Memory B cell (primary cell): ENCODE measurements around the gene ALG11.
A peak's percentile ranks its signal among the peaks of the same experiment; 100 is the strongest.
"Not testable (repeated sequence)": the region's sequence is repeated elsewhere in the genome, so short reads cannot be mapped to it uniquely, and the experiment has no call there.

Experiments
- ATAC-seq: fragments of 150-1000 bp; cut with Tn5 transposase; 2 replicates; pipeline ENCODE4 v1.10.0; 2021; ENCODE audit warnings: low read depth, mild to moderate bottlenecking, moderate library complexity
- DNase-seq, 2 donors: peaks; one replicate each; pipeline ENCODE4 v3.0.0; 2022; ENCODE audit warnings: low spot score in 2 of 2
- H3K27ac Mint-ChIP-seq: one replicate; pipeline ENCODE4 v1.8.0; 2022; ENCODE audit warnings: mild to moderate bottlenecking, moderate library complexity, mixed read lengths
- H3K27me3 Mint-ChIP-seq: one replicate; pipeline ENCODE4 v1.8.0; 2022; ENCODE audit warnings: mixed read lengths
- H3K36me3 Mint-ChIP-seq: one replicate; pipeline ENCODE4 v1.8.0; 2022; ENCODE audit warnings: mild to moderate bottlenecking, mixed read lengths
- H3K4me1 Mint-ChIP-seq: one replicate; pipeline ENCODE4 v1.8.0; 2022; ENCODE audit warnings: mixed read lengths
- H3K4me3 Mint-ChIP-seq: one replicate; pipeline ENCODE4 v1.8.0; 2022; ENCODE audit warnings: mild to moderate bottlenecking, moderate library complexity, mixed read lengths
- H3K9me3 Mint-ChIP-seq: one replicate; pipeline ENCODE4 v1.8.0; 2022; ENCODE audit warnings: mixed read lengths

The ALG11 gene

DNA sequence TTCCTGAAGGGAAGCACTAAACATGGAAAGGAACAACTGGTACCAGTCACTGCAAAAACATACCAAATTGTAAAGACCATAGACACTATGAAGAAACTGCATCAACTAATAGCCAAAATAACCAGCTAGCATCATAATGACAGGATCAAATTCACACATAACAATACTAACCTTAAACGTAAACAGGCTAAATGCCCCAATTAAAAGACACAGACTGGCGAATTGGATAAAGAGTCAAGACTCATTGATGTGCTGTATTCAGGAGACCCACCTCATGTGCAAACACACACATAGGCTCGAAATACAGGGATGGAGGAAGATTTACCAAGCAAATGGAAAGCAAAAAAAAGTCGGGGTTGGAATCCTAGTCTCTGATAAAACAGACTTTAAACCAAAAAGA lies 27.3 kb upstream of the ALG11 start:
- H3K4me1 Mint-ChIP-seq, H3K4me3 Mint-ChIP-seq, DNase-seq, H3K36me3 Mint-ChIP-seq, H3K9me3 Mint-ChIP-seq, ATAC-seq, H3K27ac Mint-ChIP-seq: not testable (repeated sequence)
- peaks cover 12% of the 10 kb centered on the region for H3K27me3 Mint-ChIP-seq

DNA sequence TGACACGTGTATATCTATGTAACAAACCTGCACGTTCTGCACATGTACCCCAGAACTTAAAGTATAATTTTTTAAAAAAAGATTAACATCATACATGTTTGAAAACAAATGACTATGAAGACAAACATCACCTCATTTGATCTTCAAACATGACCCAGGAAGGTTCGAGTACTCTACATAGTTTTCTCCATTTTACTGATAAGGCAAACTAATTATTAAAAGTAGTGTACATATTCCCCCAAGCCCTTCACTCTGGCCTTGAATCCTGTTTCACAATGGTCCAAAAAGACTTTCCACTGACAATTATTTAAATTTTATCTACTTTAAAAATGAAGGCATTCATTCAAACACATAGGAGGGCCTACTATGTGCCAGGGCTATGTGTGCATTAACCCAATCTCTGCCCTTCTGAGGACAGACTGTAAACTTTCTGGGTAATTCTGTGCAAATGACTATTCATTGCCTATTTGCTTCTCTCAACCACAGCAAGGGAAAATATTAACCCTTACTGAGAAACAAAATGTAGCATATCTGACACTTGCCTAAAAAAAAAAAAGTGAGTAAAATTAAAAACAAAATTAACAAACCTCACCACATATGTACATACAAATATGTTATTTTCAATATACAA lies 23.1 kb upstream of the ALG11 start:
- H3K27ac Mint-ChIP-seq = no peak overlapping the region

DNA sequence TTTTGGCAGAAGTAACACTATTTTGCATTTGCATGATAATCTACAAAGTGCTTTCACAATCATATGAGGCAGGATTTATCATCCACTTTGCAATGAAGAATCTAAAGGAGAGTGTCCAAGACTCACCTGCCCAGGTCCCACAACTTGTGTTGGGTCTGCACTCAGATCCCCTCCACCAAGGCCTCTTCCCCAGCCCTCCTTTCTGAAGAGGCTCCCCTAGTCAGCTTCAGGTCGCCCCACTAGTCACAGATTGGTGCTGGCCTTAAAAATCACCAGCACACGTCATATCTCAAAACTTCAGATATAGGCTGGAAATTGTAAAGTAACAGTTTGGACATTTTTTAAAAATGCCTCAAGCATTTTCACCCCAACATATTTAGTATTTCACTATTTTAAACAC lies 18.5 kb upstream of the ALG11 start:
- no peak for ATAC-seq
- no peaks in the 10 kb centered on the region for H3K9me3 Mint-ChIP-seq
- no peaks in the 10 kb centered on the region for H3K36me3 Mint-ChIP-seq
- H3K27me3 Mint-ChIP-seq = peaks cover 12% of the 10 kb centered on the region
- no peak overlapping the region for H3K27ac Mint-ChIP-seq
- no peak overlapping the region for H3K4me3 Mint-ChIP-seq
- DNase-seq = no peak
- no peaks in the 10 kb centered on the region for H3K4me1 Mint-ChIP-seq

More for the DNA sequence above, 23.1 kb upstream of the ALG11 start:
- ATAC-seq (no peak), DNase-seq (no peak)
- Mint-ChIP-seq H3K4me3 (no peak overlapping the region), H3K27me3 (peaks cover 12% of the 10 kb centered on the region), H3K36me3 (no peaks in the 10 kb centered on the region), H3K9me3 (peaks cover 1% of the 10 kb centered on the region), H3K4me1 (no peaks in the 10 kb centered on the region)

DNA sequence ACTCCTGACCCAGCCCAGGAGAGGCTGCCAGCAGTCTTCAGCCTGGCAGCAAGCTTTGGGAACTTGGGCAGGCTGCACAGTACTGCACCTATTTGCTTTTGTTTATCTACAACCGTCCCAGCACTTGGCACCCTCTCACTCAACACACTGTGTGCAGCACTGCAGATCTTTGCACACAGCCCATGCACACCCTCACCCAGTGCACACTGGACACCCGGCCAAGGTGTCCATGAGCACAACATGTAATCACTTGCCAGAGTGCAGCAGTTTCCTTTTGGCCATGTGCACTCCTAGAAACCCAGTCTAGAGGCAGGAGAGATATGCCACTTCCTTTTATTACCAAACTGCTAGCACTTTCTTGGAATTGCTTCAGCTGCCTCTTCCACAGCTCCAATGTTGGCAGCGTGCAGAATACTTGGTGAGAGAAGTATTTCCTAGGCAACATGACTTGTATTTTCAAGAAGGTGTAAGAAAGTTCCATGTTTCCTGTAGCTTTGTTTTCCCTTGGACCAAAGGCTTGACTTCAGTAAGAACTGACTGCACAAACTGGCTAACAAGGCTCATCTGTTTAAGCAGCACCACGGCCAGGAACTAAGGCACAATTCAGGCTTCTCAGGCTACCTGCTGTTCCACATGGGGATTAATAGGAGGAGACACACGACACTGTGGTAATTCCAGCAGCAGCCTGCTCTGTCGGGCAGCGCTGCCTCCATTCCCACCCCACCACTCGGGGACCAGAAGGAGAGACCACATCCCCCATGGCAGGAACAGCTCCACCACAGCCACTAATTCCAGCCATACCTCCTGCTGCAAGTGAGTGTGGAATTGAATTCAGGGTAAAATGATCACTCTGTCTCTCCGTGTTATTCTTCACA lies 16.3 kb upstream of the ALG11 start:
- no peak for DNase-seq
- Mint-ChIP-seq H3K36me3 (no peaks in the 10 kb centered on the region), H3K9me3 (no peaks in the 10 kb centered on the region), H3K4me1 (no peaks in the 10 kb centered on the region), H3K27me3 (peaks cover 21% of the 10 kb centered on the region), H3K27ac (no peak overlapping the region), H3K4me3 (no peak overlapping the region)
- no peak for ATAC-seq

DNA sequence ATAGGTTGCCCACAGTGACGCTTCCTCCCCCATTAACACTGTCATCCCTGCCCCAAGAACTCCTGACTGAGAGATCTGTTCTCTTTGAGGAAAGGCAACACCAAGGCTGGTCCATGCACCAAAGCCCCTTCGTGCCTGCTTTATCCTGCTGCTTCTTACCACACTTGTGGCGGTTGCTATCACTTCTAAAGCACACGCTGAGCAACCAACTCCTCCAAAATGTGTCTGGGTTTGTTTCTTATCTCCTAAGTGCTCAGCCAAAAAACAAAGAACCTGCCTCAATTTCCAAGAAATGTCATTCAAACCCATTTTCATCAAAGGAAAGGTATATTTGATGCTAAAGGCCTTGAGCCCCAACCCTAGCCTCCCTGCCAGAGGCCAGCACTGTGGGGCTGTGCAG lies 15.6 kb upstream of the ALG11 start:
- DNase-seq = no peak
- Mint-ChIP-seq H3K27me3 (peaks cover 16% of the 10 kb centered on the region), H3K36me3 (no peaks in the 10 kb centered on the region), H3K4me1 (no peaks in the 10 kb centered on the region), H3K27ac (no peak overlapping the region), H3K9me3 (no peaks in the 10 kb centered on the region), H3K4me3 (no peak overlapping the region)
- no peak for ATAC-seq

DNA sequence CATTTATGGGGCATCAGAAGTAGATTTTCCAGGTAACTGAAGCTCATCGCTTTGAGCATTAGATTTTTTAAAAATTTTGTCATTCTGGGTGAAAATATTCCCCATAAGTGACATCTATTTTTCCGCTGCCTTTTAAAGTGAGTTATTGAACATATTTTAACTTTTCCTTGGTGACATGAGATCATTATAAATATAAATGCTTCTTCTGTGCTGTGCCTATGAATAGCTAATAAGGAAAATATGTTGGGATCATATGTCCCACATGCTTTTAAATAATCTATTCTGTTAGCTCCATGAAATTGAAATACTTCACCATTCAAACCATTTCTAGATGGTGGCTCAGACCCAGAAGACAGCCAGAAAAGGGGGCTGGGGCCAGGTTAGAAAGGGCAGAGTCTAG lies 15.0 kb upstream of the ALG11 start:
- ATAC-seq (no peak), DNase-seq (no peak)
- Mint-ChIP-seq H3K27me3 (peaks cover 16% of the 10 kb centered on the region), H3K4me1 (no peaks in the 10 kb centered on the region), H3K9me3 (no peaks in the 10 kb centered on the region), H3K36me3 (no peaks in the 10 kb centered on the region), H3K4me3 (no peak overlapping the region), H3K27ac (no peak overlapping the region)

DNA sequence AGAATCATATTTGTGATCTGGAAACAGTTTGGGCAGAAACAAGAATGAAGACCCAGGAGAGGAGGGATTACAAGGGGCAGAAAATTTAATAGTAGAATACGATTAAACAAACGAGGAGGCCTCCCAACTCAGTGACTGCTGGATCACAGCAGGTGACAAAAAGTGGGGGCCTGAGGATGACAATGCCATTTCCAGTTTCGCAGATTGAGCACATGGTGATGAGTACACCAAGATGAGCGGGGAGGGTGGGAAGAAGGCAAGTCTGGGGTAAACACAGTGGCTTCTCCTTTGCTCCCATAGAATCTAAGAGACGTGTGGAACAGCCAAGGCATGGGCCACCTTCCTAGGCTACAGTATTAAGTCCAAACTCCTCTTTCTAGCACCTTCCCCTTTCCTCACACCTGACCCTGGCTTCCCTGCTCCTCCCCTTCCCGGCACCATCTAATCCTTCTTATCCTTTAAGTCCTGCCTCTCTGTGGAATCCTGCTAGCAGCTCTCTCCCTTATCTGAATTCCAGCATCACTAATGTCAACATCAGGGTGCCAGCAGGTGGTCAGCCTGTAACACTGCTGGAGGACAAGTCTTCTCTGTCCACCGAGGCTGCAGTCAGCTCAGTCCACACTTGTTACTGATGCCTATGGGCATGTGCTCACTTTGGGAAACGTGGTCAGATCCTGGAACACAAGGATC lies 14.4 kb upstream of the ALG11 start:
- Mint-ChIP-seq H3K4me1 (no peaks in the 10 kb centered on the region), H3K36me3 (no peaks in the 10 kb centered on the region), H3K9me3 (no peaks in the 10 kb centered on the region), H3K4me3 (no peak overlapping the region), H3K27ac (no peak overlapping the region), H3K27me3 (peaks cover 16% of the 10 kb centered on the region)
- DNase-seq (no peak), ATAC-seq (no peak)

DNA sequence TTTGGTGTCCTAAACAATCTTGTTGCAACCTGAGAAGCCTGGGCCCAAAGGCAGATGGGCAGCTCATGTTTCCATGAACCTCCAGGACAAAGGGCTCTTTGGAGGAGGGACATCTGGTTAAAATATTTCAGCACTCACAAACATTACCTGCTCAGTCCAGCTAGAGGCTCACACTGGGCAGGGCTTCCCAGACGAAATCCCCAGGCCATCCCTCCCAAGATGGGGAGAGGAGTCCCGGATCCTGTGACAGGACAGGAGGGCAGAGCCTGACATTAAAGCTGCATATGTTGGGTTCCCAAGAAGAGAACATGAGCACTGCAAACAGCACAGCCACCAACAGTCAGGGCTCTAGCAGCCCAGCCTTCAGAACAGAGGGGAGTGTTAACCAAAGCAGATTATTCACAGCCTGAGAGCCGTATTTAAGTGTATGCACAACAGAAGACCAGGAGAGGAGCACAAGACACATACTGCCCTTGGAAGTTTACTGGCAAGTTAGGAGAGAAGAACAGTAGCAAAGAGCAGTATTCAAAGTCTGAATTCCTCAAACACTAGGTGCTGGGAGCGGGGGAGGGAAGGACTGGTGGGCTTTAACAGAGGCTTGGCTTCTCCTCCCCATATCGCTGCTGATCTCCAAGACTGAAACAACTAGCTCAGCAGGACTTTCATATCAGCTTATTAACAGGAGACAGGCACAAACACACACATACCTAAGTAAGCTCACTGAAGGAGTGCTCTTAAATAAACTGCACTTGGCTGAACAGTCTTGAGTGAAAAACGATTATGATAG lies 13.3 kb upstream of the ALG11 start:
- Mint-ChIP-seq H3K4me3 (no peak overlapping the region), H3K9me3 (no peaks in the 10 kb centered on the region), H3K27ac (no peak overlapping the region), H3K4me1 (no peaks in the 10 kb centered on the region), H3K27me3 (peaks cover 16% of the 10 kb centered on the region), H3K36me3 (no peaks in the 10 kb centered on the region)
- no peak for ATAC-seq
- no peak for DNase-seq

DNA sequence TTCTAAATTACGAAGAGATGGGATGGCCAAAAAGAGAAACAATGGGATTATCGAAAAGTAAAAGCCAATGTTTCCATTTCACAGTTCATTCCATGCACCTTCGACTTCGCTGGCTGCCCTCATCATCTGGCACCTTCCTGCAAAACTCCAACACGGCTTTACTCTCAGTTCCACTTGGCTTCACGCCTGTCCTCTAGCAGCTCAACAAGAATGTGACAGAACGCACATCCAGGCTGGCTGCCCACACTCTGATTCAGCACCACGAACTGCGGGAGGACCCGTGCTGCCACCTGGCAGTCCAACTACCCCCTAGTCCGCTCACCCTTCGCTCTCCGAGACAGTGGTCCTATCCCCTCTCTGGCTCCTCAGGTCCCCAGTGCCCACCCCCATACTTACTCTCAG lies 12.7 kb upstream of the ALG11 start:
- DNase-seq = no peak
- no peak overlapping the region for H3K27ac Mint-ChIP-seq
- peaks cover 16% of the 10 kb centered on the region for H3K27me3 Mint-ChIP-seq
- no peak overlapping the region for H3K4me3 Mint-ChIP-seq
- ATAC-seq = no peak
- no peaks in the 10 kb centered on the region for H3K9me3 Mint-ChIP-seq
- H3K36me3 Mint-ChIP-seq = no peaks in the 10 kb centered on the region
- no peaks in the 10 kb centered on the region for H3K4me1 Mint-ChIP-seq

DNA sequence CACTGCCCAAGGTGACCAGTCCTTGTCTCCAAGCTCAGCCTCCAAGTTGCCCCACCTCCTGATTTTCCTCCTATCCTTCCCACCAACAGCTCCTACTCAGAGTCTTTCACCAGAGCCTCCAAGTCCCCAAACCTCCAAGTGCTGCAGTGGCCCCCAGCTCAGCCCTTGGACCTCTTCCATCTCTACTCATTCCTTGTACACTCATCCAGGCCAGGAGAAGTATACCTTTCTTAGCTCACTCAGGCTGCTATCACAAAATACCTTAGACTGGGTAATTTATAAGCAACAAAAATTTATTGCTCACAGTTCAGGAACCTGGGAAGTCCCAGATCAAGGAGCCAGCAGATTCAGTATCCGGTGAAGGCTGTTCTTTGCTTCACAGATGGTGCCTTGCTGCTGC lies 12.3 kb upstream of the ALG11 start:
- Mint-ChIP-seq H3K9me3 (no peaks in the 10 kb centered on the region), H3K4me1 (no peaks in the 10 kb centered on the region), H3K36me3 (no peaks in the 10 kb centered on the region), H3K4me3 (no peak overlapping the region), H3K27me3 (peaks cover 16% of the 10 kb centered on the region), H3K27ac (no peak overlapping the region)
- DNase-seq (no peak), ATAC-seq (no peak)

DNA sequence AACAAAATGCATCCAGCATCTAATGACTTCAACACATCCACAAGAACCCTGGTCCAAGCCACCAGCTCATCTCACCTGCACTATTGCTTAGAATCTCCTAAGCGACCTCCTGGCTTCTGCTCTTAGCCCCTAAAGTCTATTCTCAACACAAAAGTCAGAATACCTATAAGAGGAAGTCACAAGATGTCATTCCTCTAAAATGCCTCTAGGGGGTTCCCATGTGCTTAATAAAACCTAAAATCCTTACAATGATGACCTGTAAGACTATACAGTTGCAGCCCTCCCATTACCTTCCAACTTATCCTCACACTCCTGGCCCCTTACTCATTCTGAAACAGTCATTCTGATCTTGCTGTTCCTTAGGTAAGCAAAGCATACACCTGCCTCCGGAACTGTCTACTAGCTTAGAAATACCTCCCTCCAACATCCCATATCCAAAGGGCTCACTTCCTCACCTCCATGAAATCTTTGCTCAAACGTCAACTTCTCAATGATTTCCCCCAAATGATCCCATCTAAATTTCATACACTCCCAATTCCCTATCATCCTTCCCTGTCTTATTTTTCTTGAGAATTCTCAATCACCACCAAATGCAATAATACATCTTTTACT lies 11.0 kb upstream of the ALG11 start:
- Mint-ChIP-seq H3K9me3 (no peaks in the 10 kb centered on the region), H3K27me3 (peaks cover 15% of the 10 kb centered on the region), H3K4me3 (no peak overlapping the region), H3K4me1 (no peaks in the 10 kb centered on the region), H3K36me3 (no peaks in the 10 kb centered on the region), H3K27ac (no peak overlapping the region)
- DNase-seq = peak in 1 of 2 donors; percentile 11
- ATAC-seq = peak; percentile 77

DNA sequence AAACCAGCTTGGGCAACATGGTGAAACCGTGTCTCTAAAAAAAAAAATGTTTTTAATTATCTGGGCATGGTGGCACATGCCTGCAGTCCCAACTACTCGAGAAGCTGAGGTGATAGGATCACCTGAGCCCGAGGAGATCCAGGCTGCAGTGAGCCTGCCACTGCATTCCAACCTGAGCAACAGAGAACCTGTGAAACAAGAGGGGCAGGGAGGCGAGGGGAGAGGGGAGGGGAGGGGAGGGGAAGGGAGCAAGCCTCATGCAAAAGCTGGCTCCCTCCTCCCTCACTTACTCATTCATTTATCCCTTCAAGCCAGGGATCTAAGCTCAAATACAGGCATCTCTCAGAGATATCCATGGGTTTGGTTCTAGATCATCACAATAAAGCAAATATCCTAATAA lies 9.8 kb upstream of the ALG11 start:
- Mint-ChIP-seq H3K27ac (no peak overlapping the region), H3K4me3 (no peak overlapping the region), H3K9me3 (no peaks in the 10 kb centered on the region), H3K4me1 (no peaks in the 10 kb centered on the region), H3K27me3 (peaks cover 20% of the 10 kb centered on the region), H3K36me3 (no peaks in the 10 kb centered on the region)
- DNase-seq = no peak
- ATAC-seq = no peak

DNA sequence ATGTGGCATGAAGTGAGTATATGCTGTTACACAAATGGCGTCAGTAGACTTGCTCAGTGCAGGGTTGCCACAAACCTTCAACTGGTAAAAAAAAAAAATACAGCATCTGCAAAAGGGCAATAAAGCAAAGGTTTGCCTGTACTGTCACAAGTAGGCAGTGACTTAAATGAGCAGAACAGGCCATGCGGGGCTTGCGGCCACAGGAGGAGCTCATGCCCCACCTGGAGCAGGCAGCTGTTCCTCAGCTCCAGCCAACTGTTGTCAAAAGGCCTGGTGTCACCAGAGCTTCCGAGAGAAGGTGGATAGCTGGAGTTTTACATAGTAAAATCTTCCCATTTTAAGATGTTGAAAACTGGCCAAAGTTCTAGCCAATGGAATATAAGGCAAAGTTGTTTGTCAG lies 8.7 kb upstream of the ALG11 start:
- peaks cover 15% of the 10 kb centered on the region for H3K27me3 Mint-ChIP-seq
- no peaks in the 10 kb centered on the region for H3K9me3 Mint-ChIP-seq
- ATAC-seq (no peak), DNase-seq (no peak)
- H3K36me3 Mint-ChIP-seq = no peaks in the 10 kb centered on the region
- no peak overlapping the region for H3K4me3 Mint-ChIP-seq
- no peaks in the 10 kb centered on the region for H3K4me1 Mint-ChIP-seq
- H3K27ac Mint-ChIP-seq = no peak overlapping the region
